GM18873 (cell line): Measurements from ENCODE around the gene DCLK1.

Experiments
- ATAC-seq: cut with Tn5 transposase; IDR thresholded peaks from one replicate; pipeline ENCODE4 v1.9.1; 2021; ENCODE audit warnings: mild to moderate bottlenecking, moderate library complexity, moderate number of reproducible peaks; ENCODE audit not compliant: unreplicated experiment, low FRiP score

DCLK1 gene

DNA sequence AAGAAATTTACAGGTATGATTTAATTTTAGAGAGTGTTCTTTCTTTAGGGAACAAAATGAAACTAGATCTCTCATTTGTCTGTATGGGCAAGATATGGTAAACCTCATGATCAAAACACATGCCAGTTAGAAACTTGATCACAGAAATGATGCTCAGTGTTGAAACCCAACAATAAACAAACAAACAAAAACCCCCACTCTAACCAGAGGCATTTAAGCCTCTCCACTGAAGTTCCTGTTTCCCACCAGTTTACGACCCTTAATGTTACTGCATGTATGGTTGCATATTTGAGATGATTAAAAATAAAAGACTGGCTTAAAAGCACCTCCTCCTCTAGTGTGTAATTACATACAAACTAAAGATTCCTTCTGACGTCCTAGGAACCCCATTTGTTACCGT, 361.4 kb downstream of the DCLK1 start:
- no peak for ATAC-seq

DNA sequence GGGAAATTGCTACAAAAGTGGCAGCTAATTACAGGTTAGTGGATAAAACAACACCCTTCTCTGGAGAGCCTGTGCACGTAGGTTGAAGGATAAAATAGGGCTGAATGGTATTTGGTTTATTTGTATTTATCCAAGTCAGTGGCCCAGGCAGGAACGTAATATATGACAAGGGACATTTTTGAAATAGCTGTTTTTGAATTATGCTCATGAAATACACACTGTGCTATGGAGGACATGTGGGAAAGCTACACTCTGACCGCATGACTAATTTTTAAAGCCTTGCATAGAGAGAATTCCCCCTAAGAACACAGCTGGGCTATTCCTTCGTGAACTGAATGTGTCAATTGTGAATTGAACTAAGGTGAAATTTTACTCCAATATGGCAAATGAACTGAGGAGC, 362.6 kb downstream of the DCLK1 start:
- no peak for ATAC-seq

DNA sequence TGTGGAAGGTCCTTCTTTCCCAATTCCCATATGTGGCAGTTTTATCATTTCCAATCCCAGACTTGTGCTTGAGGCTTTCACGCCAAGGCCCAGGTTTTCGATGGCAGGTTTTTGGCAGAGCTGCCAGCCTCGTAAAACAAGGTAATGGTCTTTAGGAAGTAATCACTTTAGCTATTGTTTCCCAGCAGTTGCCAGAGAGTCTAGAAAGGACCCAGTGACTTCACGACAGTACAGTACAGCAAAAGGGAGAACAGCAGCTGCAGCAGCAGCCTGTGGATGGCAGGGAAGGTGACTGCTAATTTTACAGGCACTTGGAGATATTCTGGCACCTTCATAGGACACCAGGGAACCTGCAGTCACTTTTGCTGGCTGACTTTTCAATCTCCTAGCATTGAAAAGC, 363.1 kb downstream of the DCLK1 start:
- no peak for ATAC-seq

DNA sequence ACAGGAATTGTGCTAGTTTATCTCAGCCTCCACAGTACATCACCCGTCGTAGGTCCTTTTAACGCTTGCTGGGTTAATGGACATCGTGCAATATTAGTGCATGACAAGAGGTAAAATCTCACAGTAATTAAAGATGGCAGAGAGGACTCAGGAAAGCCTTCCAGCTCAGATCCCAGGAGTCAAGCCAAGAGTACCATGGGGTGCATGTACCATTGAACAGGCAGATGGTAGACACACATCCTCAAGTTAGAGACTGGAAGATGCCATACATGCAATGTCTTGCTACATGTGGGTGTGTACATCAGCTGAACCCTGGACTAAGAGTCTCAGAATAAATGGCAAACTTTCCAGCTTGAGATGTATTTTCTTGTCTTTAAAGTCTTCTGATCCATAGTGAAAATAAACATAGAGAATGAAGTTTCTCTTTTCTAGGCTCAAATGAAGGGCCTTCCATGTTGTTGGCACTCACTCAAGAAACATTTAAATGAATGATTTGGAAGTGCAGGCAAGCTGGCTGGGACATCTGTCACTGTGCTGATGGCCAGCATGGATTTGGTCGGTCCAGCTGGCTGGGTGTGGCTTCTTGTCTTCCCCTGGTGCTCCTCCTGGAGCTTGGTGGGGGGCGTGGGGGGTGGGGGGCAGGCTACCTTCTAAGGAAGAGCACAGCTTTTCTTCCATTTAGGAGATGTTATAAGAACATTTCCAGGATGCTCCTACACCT, 363.8 kb downstream of the DCLK1 start:
- no peak for ATAC-seq

DNA sequence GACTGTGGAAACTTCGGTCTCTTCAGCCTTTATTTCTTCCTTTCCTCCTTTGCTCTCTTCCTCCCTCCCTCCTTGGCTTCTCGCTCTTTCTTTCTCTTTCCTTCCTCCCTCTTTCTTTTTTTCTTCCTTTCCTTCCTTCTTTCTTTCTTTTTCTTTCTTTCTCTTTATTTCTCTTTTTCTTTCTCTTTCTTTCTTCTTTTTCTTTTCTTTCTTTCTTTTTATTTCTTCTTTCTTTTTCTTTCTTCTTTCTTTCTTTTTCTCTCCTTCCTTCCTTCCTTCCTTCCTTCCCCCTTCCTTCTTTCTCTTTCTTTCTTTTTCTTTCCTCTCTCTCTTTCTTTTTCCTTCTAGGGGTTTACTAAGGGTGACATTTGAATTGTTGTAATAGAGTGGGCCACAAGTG, 364.5 kb downstream of the DCLK1 start:
- ATAC-seq, result no peak

DNA sequence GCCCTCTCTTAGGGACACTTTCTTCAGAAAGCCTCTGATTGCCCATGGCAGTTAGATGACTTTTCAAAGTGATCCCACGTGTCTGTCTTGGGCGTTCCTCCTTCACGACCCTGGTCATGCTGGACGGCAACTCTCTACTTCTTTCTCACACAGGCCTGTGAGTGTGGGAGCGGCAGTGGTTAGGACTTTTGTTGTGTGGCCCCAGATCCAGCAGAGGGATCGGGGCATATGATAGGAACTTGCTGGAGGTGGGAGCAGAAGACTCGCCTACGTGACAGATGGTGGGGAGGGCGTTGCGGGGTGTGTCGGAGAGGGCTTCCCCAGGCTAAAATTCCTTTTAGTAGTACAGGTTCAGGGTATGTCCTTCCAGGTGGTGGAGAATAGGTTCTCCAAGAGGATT, 365.2 kb downstream of the DCLK1 start:
- no peak for ATAC-seq

DNA sequence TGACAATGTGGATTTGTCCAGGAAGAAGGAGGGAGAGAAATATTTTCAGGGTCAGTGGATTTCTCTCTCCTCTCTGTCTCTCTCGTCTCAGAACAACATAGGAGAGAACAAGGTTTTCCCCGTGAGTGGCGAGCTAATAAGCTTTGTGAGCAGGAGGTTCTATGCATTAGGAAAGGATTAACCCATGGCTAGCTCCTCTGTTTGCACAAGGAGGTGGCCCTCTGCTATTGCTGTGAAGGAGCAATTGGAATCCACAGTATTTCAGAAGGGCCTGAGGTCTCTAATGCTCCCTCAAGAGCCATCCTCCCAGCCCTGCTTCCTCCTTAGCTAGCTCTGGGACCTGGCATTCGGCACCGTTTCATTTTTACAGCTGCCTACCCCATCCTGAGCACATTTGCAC, 365.8 kb downstream of the DCLK1 start:
- no peak for ATAC-seq

DNA sequence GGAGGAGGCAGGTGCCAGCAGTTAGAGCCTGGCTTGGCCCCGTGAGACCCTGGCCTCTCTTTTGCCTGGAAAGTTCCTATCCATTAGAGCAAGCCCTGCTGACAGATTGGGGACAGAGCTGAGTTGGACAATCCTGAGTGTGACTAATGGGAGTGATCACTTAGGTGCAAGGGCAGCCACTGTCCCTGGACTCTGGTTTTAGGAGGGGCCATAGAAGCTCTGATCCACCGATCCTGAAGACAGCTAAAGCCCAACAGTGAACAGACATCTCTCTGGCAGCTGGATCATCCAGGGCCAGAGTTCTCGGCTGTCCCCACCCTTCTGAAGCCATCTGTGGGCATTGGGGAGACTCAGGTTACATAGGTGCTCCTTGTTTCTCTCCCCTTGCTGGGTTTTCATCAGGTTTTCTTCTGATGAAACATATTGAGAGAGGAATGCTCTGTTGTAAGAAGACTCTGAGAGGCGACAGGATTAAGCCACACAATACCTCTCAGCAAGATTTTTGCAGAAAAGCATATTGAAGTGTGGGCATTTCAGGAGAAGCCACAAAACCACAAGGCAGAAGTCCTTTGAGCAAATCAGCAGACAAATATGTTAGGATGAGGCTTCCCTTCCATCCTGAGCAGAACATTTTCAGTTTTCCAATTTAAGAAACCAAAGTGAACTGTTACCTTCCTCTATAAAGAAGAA, 366.7 kb downstream of the DCLK1 start:
- ATAC-seq, result no peak

DNA sequence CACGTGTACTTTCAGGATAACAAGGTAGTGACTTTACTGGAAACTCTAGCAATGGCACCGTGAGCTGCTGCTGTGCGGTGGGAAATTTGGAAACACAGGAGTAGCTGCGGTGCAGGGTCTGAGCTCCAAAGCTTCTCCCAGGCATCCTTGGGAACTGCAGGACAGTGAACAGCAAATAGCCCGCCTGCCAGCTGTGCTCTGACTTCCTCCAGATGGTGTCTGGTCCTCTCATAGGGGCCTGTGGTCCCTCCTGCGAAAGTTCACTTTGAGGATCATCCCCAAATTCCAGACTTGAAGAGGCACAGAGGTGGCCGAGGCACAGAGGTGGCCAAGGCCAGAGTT, 367.4 kb downstream of the DCLK1 start:
- ATAC-seq, result no peak

DNA sequence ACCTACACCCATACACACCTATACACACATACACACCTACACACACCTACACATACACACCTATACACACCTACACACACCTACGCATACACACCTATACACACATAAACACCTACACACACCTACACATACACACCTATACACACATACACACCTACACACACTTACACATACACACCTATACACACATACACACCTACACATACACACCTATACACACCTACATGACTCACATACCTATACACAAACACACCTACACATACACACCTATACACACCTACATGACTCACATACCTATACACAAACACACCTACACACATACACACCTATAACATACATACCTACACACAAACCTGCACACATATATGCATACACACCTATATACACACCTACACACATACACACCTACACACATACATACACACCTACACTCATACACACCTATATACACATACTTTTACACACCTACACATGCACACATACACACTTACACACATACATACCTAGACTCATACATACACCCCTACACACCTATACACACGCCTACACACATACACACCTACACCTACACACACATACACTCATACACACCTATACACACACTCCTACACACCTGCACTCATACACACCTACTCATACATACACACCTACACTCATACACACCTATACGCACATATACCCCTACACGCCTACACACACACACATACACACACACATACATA, 368.0 kb downstream of the DCLK1 start:
- no peak for ATAC-seq

DNA sequence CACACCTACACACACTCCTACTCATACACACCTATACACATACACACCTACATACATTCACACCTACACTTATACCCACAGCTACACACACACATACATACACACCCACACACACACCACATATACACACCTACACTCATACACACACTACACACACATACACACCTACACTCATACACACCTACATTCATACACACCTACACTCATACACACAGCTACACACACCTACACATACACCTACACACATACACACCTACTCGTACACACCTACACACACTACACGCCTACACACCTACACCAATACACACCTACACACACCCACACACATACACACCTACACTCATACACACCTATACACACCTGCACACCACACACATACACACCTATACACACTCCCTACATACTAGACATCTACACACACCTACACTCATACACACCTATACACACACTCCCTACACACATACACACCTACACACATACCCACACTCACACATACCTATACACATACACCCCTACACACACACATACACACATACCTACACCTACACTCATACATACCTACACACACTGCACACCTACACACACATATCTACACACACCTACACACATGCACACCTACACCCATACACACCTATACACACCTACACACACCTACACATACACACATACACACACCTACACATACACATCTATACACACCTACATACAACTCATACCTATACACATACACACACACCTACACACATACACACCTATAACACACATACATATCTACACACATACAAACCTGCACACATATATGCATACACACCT, 369.5 kb downstream of the DCLK1 start:
- no peak for ATAC-seq

DNA sequence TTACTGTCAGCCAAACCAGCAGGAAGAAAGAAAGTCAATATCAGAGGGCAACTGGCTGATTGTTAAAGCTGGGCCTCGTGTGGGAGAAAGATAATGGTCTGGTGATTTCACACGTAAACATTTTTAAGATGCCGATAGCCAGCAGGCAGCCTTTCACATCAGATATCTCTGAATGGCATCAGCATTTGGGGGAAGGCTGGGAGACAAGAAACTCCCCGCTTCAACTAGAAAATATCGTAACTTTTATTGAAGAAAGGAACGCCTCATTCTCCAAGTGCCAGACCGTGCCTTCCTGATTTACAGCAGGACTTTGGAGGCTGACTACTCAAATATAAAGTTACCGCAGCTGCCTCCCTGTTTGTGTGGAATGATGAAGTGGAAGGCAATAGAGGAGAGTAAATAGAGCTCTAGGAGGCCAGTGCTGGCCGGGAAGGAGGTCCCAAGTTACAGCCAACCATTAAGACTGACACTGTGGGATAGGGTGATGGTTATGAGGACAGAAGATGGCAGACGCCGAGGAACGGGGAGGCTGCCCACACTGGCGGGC, 370.4 kb downstream of the DCLK1 start:
- ATAC-seq, result no peak

DNA sequence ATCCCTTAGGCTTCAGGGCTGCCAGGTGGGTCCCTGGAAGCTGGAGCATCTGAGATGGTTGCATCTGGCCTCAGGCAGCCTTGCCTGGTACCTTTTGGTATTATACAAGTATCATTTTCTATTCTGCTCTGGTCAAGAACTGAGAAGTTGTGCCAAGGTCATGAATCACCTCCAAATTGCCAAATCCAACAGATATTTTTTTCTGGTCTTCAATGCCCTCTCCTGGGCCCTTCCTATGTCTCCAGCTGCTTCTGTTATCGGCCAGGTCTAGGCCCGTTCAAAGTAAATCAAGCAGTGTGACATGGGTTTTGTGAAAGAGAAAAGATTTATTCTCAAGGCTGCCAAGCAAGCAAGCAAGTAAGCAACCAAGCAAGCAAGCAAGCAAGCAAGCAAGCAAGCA, 383.6 kb downstream of the DCLK1 start:
- ATAC-seq, result no peak

DNA sequence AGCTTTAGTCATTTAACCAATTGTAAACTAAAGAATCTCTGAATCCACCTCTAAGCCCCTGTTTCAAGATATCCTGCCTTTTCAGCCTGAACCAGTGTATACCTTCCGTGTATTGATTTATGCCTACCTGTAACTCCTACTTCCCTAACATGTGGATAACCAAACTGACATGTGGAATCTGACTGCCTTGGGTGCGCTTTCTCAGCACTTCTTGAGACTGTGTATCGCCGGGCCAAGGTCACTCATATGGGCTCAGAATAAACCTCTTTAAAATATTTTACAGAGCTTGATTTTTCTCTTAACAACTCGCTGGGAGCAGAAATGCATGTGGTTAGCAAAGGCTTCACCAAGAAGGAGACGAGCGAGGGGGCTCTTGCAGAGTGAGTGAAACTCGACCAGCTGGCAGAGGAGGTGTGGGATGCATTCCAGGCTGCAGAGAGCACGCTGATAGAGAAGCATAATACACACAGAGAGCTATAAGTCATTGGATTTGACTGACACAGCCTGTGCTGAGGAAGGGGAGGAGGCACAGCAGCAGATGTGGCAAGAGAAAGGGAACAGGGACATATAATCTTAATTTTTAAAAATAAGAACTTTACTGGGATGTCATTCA, 386.5 kb downstream of the DCLK1 start:
- no peak for ATAC-seq

DNA sequence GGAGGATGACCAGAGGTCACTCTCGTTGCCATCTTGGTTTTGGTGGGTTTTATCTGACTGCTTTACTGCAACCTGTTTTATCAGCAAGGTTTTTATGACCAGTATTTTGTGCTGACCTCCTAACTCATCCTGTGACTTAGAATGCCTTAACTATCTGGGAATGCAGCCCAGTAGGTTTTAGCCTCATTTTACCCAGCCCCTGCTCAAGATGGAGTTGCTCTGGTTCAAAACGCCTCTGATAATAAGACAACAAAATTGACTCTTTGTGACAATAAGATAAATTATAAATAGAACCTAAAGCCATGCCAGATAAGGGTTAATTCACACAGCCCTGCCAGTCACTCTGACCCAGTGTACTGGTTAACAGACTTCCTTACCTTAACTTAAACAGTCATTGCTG, 387.0 kb downstream of the DCLK1 start:
- ATAC-seq, result no peak

DNA sequence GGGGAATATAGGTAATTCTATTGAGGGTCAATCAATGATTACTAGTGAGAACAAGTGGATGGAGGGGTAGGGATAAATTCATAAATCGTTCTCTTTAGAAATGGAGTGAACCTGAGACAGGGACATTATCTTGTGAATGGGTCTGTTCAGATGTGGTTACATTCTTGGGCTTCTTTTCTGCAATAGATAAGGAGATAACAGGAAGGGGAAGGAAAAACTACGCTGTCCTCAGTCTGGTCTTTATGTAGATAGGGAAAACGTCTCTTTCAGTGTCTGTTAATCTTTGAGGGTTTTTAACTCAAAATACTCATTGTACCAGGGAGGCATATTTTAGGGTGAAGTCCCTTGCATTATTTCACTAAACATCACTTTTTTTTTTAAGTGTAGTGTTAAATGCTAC, 388.0 kb downstream of the DCLK1 start:
- no peak for ATAC-seq

DNA sequence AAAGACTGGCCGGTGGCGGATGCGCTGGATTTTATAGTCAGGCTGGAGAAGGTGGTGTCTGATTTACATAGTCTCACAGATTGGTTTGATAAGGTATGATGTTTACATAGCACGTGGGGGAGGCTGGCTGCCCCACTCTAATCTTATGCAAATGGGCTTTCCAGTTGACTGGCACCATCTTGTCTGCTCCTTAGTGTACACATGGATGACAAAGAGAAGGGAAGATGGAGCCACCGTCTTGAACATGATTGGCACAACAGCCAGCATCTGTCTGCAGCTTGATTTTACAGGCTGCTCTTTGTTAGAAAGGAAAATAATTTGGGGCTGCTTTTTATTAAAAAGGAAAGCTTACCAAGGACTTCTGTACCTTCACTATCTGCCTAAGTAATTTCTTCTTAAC, 389.5 kb downstream of the DCLK1 start:
- ATAC-seq, result no peak

DNA sequence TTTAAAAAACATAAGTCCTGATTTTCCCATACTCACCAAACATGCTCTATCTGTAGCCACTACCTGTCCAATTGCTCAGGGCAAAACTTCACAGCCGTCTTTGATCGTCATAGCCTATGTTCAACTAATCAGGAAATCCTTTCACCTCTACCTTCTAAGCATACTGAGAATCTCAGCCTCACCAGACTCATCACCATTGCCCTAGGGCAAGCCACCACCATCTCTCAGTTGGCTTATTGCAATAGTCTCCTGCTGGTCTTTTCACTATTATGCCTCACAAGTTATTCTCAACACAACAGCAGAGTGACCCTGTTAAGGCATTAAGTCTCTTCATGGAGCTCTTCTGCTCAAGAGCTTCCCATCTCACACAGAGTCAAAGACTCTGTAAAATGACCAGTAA, 394.3 kb downstream of the DCLK1 start:
- ATAC-seq, result no peak

DNA sequence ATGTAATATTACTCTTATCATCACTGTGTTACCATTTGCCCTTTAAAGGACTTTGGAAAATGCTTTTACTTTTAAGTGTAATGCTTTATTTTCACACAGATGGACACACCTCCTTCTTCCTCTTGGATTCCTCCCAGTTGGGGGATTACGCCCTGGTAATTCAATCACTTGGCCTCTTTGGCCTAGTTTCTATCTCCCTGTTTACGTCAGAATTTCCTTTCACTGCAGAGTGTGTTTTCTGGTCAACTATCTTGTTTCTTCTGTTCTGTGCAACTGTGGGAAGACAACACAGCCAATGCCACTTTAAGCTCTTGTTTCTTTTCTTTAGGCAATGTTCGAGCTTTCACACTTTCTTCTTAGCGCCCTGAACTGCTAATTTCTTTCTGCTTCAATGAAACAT, 397.4 kb downstream of the DCLK1 start:
- no peak for ATAC-seq

DNA sequence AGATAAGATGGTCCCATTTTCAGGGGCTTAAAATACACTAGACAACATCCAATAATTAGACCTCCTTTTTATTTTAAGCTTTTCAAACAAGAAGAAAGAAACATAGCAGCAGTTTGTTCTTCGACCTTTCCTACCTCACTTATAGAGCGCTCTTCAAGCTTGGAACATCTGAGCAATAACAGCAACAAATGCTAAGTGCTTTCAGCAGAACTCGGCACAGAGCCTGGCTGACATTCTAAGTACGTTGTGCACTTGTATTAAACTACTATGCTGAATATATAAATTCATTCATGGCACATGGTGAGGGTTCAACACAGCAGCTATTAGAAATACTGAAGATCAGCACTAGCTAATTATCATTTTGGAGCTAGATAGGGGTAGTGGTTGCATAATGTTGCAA, 398.6 kb downstream of the DCLK1 start:
- ATAC-seq, result no peak
